Gastrocnemius medialis (tissue), 4 donors: ENCODE results near the gene MAP2K5. TPM values are rescaled to one million over a fixed set of nuclear protein-coding genes. Genes with fewer than 3 reads are reported as not detected.

ENCODE experiments used
- ATAC-seq, 2 donors: fragments of 150-250 bp; one replicate each; pipeline ENCODE4 v1.9.1; 2016
- DNase-seq, 2 donors: peaks; one replicate each; pipeline ENCODE4 v3.0.0-alpha.2; 2019
- H3K27ac ChIP-seq, 4 donors: fragments of 200-600 bp; sonication (generic); 1 replicate in 1 of 4; 2 replicates in 3 of 4; pipeline ENCODE4 v1.5.1; 2016 to 2018; ENCODE audit warnings: mild to moderate bottlenecking in 2 of 4, moderate library complexity in 1 of 4
- H3K27me3 ChIP-seq, 3 donors: fragments of 200-600 bp; sonication (generic) in 2 of 3; 1 replicate in 1 of 3; 2 replicates in 2 of 3; pipeline versions ENCODE4 v1.5.1 to v1.6.0; 2016 to 2019; ENCODE audit warnings: mild to moderate bottlenecking in 1 of 3, moderate library complexity in 1 of 3
- H3K36me3 ChIP-seq, 2 donors: fragments of 200-600 bp; sonication (generic) in 1 of 2; one replicate each; pipeline ENCODE4 v1.5.1; 2017 to 2018
- H3K4me1 ChIP-seq, 2 donors: fragments of 200-600 bp; sonication (generic) in 1 of 2; one replicate each; pipeline ENCODE4 v1.5.1; 2016 to 2017; ENCODE audit warnings: mild to moderate bottlenecking in 2 of 2
- H3K4me3 ChIP-seq, 4 donors: fragments of 200-600 bp; sonication (generic) in 3 of 4; 1 replicate in 1 of 4; 2 replicates in 3 of 4; pipeline ENCODE4 v1.5.1; 2016 to 2019; ENCODE audit warnings: mild to moderate bottlenecking in 2 of 4
- H3K9me3 ChIP-seq, 3 donors: fragments of 200-600 bp; sonication (generic) in 2 of 3; 1 replicate in 1 of 3; 2 replicates in 2 of 3; pipeline ENCODE4 v1.5.1; 2016 to 2019
- CTCF ChIP-seq, 5 experiments: fragments of 450-650 bp in 3 of 5; fragments of 200-600 bp in 2 of 5; sonication (generic) in 2 of 5; IDR thresholded peaks in 4 of 5; conservative IDR thresholded peaks in 1 of 5; 1 replicate in 4 of 5; 2 replicates in 1 of 5; pipeline ENCODE4 v1.5.1; 2016 to 2019; ENCODE audit warnings: antibody characterized with exemption in 5 of 5, mild to moderate bottlenecking in 3 of 5, moderate library complexity in 3 of 5
- POLR2A ChIP-seq, 2 donors: fragments of 450-650 bp; IDR thresholded peaks; one replicate each; pipeline ENCODE4 v1.6.1; 2017; ENCODE audit warnings: antibody characterized with exemption in 2 of 2, mild to moderate bottlenecking in 2 of 2, moderate library complexity in 2 of 2
- in situ Hi-C, 4 donors: fragments of 200-750 bp; cut with MboI; loops; one replicate each; pipeline versions ENCODE4 v1.15.0 to v1.8.0; 2017; ENCODE audit warnings: low sequenced_read_pairs in 4 of 4
- intact Hi-C: fragments of 100-400 bp; cut with DNase I; formaldehyde crosslinking; loops from one replicate; pipeline ENCODE4 v1.15.1; 2023; ENCODE audit warnings: low total_unique reads
- total RNA-seq, 4 donors: library from RNA; depleted of rRNA; stranded (reverse); fragments of >200 nt; gene quantifications; one replicate each; pipeline versions ENCODE4 v1.1.0 to v1.2.3, GENCODE V29; 2016

MAP2K5 gene
- total RNA-seq, 4 donors from 2014 or later: 5.9 to 6.8 (median 6.4) TPM

GRCh38 chr15:67831363-67831762, 288.9 kb downstream of the MAP2K5 start:
- H3K36me3 ChIP-seq: no peaks in the 10 kb centered on the region
- intact Hi-C loops: no loop called here
- no peak for TF ChIP-seq CTCF (IDR thresholded peaks at IDR 0.05 in 4 of 5, conservative IDR thresholded peaks at IDR 0.05 in 1 of 5)
- TF ChIP-seq POLR2A (IDR thresholded peaks at IDR 0.05): no peak
- peaks cover 7 to 25% of the 10 kb centered on the region in 2 donors for H3K4me1 ChIP-seq
- H3K4me3 ChIP-seq: no peak overlapping the region
- H3K27ac ChIP-seq: no peak overlapping the region
- in situ Hi-C loops: loop anchor here (10.0 to 25.0 kb wide), 4 partner anchors 294 to 894 kb away; partner anchors contain the start of gene MAP2K5 (in 1 of the 4)
- DNase-seq (no peak), ATAC-seq (no peak)
- peaks cover 70 to 86% (median 84%) of the 10 kb centered on the region in 3 donors for H3K27me3 ChIP-seq
- no peaks in the 10 kb centered on the region for H3K9me3 ChIP-seq

GRCh38 chr15:67832031-67832551, 289.6 kb downstream of the MAP2K5 start:
- Histone ChIP-seq H3K9me3 (no peaks in the 10 kb centered on the region), H3K4me3 (no peak overlapping the region), H3K27ac (no peak overlapping the region), H3K36me3 (no peaks in the 10 kb centered on the region), H3K4me1 (peaks cover 7 to 31% of the 10 kb centered on the region in 2 donors), H3K27me3 (peaks cover 62 to 79% (median 79%) of the 10 kb centered on the region in 3 donors)
- in situ Hi-C loops: loop anchor here (10.0 to 25.0 kb wide), 4 partner anchors 295 to 895 kb away; partner anchors contain the start of gene MAP2K5 (in 1 of the 4)
- intact Hi-C loops: no loop called here
- DNase-seq (no peak), ATAC-seq (no peak)
- TF ChIP-seq POLR2A (IDR thresholded peaks at IDR 0.05) (no peak), CTCF (IDR thresholded peaks at IDR 0.05 in 4 of 5, conservative IDR thresholded peaks at IDR 0.05 in 1 of 5) (no peak)

- no peak for ATAC-seq
- no peaks in the 10 kb centered on the region for H3K9me3 ChIP-seq
- peak overlapping the region; percentile 24 to 44 (median 28) for H3K4me3 ChIP-seq
- intact Hi-C loops: no loop called here
- peaks cover 52 to 69% (median 68%) of the 10 kb centered on the region in 3 donors for H3K27me3 ChIP-seq
- in situ Hi-C loops: loop anchor here (10.0 to 25.0 kb wide), 4 partner anchors 296 to 896 kb away; partner anchors contain the start of gene MAP2K5 (in 1 of the 4)
- H3K27ac ChIP-seq: no peak overlapping the region
- H3K4me1 ChIP-seq: peaks cover 7 to 31% of the 10 kb centered on the region in 2 donors
- H3K36me3 ChIP-seq: no peaks in the 10 kb centered on the region
- DNase-seq: no peak
- TF ChIP-seq POLR2A (IDR thresholded peaks at IDR 0.05): no peak
- no peak for TF ChIP-seq CTCF (IDR thresholded peaks at IDR 0.05 in 4 of 5, conservative IDR thresholded peaks at IDR 0.05 in 1 of 5)
Observed at GRCh38 chr15:67832897-67833709, 290.6 kb downstream of the MAP2K5 start.

GRCh38 chr15:67833710-67834511, 291.4 kb downstream of the MAP2K5 start:
- Histone ChIP-seq H3K27me3 (peaks cover 44 to 61% (median 60%) of the 10 kb centered on the region in 3 donors), H3K4me3 (peak overlapping the region; percentile 24 to 44 (median 28)), H3K9me3 (no peaks in the 10 kb centered on the region), H3K4me1 (peaks cover 13 to 34% of the 10 kb centered on the region in 2 donors), H3K36me3 (no peaks in the 10 kb centered on the region), H3K27ac (no peak overlapping the region)
- TF ChIP-seq POLR2A (IDR thresholded peaks at IDR 0.05): no peak
- peak in 4 of 5 experiments; percentile 17 to 50 (median 31) for TF ChIP-seq CTCF (IDR thresholded peaks at IDR 0.05 in 4 of 5, conservative IDR thresholded peaks at IDR 0.05 in 1 of 5)
- intact Hi-C loops (loop anchor here (1.0 kb wide), 1 partner anchor 377 kb away; no protein-coding TSS in a partner anchor), in situ Hi-C loops (loop anchor here (10.0 to 25.0 kb wide), 4 partner anchors 297 to 897 kb away; partner anchors contain the start of gene MAP2K5 (in 1 of the 4))
- ATAC-seq: no peak
- no peak for DNase-seq
